Activated T-cell treated with anti-CD3 and anti-CD28 coated beads, Interleukin-2, amount 50 U/mL, for 72 hours (primary cell): ENCODE results near the gene PIEZO1. TPM values are rescaled to one million over a fixed set of nuclear protein-coding genes. Genes with fewer than 3 reads are reported as not detected.
"Not testable (repeated sequence)": the region's sequence is repeated elsewhere in the genome, so short reads cannot be mapped to it uniquely, and the experiment has no call there.

ENCODE experiments used
- ATAC-seq, 2 donors: fragments of 150-1000 bp; cut with Tn5 transposase; replicated peaks in 1 of 2; 2 replicates each; pipeline ENCODE4 v1.10.0; 2021; ENCODE audit warnings: moderate library complexity in 2 of 2, mild to moderate bottlenecking in 1 of 2
- DNase-seq, 2 donors: peaks; one replicate each; pipeline ENCODE4 v3.0.0; 2021 to 2022; ENCODE audit warnings: mixed read lengths in 1 of 2
- H3K27ac Mint-ChIP-seq: one replicate; pipeline ENCODE4 v1.8.0; 2022; ENCODE audit warnings: mild to moderate bottlenecking, moderate library complexity, mixed read lengths
- H3K27me3 Mint-ChIP-seq: one replicate; pipeline ENCODE4 v1.8.0; 2022; ENCODE audit warnings: low read depth, mixed read lengths
- H3K36me3 Mint-ChIP-seq, 2 donors: one replicate each; pipeline ENCODE4 v1.8.0; 2022; ENCODE audit warnings: mixed read lengths in 2 of 2, mild to moderate bottlenecking in 1 of 2; ENCODE audit not compliant: insufficient read depth in 2 of 2
- H3K4me1 Mint-ChIP-seq: one replicate; pipeline ENCODE4 v1.8.0; 2022; ENCODE audit warnings: low read depth, mixed read lengths
- H3K4me3 Mint-ChIP-seq, 2 donors: one replicate each; pipeline ENCODE4 v1.8.0; 2022; ENCODE audit warnings: mild to moderate bottlenecking in 2 of 2, mixed read lengths in 2 of 2, moderate library complexity in 2 of 2
- H3K9me3 Mint-ChIP-seq, 2 donors: one replicate each; pipeline ENCODE4 v1.8.0; 2022; ENCODE audit warnings: mixed read lengths in 2 of 2
- total RNA-seq, 2 donors: library from RNA; stranded (reverse); gene quantifications; one replicate each; pipeline ENCODE4 v1.2.3, GENCODE V29; 2022

The PIEZO1 gene
- total RNA-seq, 2 donors from 2014 or later: 94.1 to 141 TPM

GRCh38 chr16:88680554-88681083 is 104.4 kb downstream of the PIEZO1 start:
- Mint-ChIP-seq H3K4me1 (peaks cover 35% of the 10 kb centered on the region), H3K27ac (no peak overlapping the region), H3K9me3 (no peaks in the 10 kb centered on the region), H3K36me3 (peaks cover 0 to 2% of the 10 kb centered on the region in 2 donors), H3K27me3 (no peaks in the 10 kb centered on the region), H3K4me3 (peak overlapping the region in 1 of 2 donors; percentile 78)
- no peak for ATAC-seq
- no peak for DNase-seq

GRCh38 chr16:88678224-88678979 is 106.6 kb downstream of the PIEZO1 start:
- Mint-ChIP-seq H3K9me3 (no peaks in the 10 kb centered on the region), H3K4me3 (no peak overlapping the region), H3K36me3 (peaks cover 0 to 2% of the 10 kb centered on the region in 2 donors), H3K27ac (no peak overlapping the region), H3K27me3 (no peaks in the 10 kb centered on the region), H3K4me1 (peaks cover 21% of the 10 kb centered on the region)
- ATAC-seq (no peak), DNase-seq (no peak)

GRCh38 chr16:88677721-88678120 is 107.3 kb downstream of the PIEZO1 start:
- DNase-seq (no peak), ATAC-seq (no peak)
- no peaks in the 10 kb centered on the region for H3K9me3 Mint-ChIP-seq
- peaks cover 0 to 2% of the 10 kb centered on the region in 2 donors for H3K36me3 Mint-ChIP-seq
- no peak overlapping the region for H3K4me3 Mint-ChIP-seq
- peaks cover 21% of the 10 kb centered on the region for H3K4me1 Mint-ChIP-seq
- H3K27ac Mint-ChIP-seq: no peak overlapping the region
- no peaks in the 10 kb centered on the region for H3K27me3 Mint-ChIP-seq

GRCh38 chr16:88676502-88677242 is 108.3 kb downstream of the PIEZO1 start:
- Mint-ChIP-seq H3K36me3 (no peaks in the 10 kb centered on the region), H3K4me3 (no peak overlapping the region), H3K27me3 (no peaks in the 10 kb centered on the region), H3K4me1 (peaks cover 10% of the 10 kb centered on the region), H3K27ac (no peak overlapping the region), H3K9me3 (no peaks in the 10 kb centered on the region)
- ATAC-seq (no peak), DNase-seq (no peak)

GRCh38 chr16:88673716-88674379 is 111.2 kb downstream of the PIEZO1 start:
- no peaks in the 10 kb centered on the region for H3K4me1 Mint-ChIP-seq
- ATAC-seq: peak in 1 of 2 donors; percentile 19
- H3K27me3 Mint-ChIP-seq: no peaks in the 10 kb centered on the region

GRCh38 chr16:88672776-88673175 is 112.2 kb downstream of the PIEZO1 start:
- H3K4me1 Mint-ChIP-seq: no peaks in the 10 kb centered on the region
- peaks cover 2 to 7% of the 10 kb centered on the region in 2 donors for H3K36me3 Mint-ChIP-seq
- H3K27me3 Mint-ChIP-seq: no peaks in the 10 kb centered on the region
- ATAC-seq: no peak
- no peak overlapping the region for H3K4me3 Mint-ChIP-seq
- no peak overlapping the region for H3K27ac Mint-ChIP-seq
- H3K9me3 Mint-ChIP-seq: no peaks in the 10 kb centered on the region
- no peak for DNase-seq

More at GRCh38 chr16:88673716-88674379, 111.2 kb downstream of the PIEZO1 start:
- Mint-ChIP-seq H3K36me3 (peaks cover 0 to 2% of the 10 kb centered on the region in 2 donors), H3K9me3 (no peaks in the 10 kb centered on the region), H3K4me3 (no peak overlapping the region), H3K27ac (no peak overlapping the region)
- no peak for DNase-seq

GRCh38 chr16:88671806-88672205 is 113.2 kb downstream of the PIEZO1 start:
- Mint-ChIP-seq H3K4me1 (peaks cover 6% of the 10 kb centered on the region), H3K36me3 (peaks cover 2 to 7% of the 10 kb centered on the region in 2 donors)

GRCh38 chr16:88669980-88670379 is 115.0 kb downstream of the PIEZO1 start:
- no peak overlapping the region for H3K27ac Mint-ChIP-seq
- H3K4me3 Mint-ChIP-seq: no peak overlapping the region
- H3K36me3 Mint-ChIP-seq: peaks cover 2 to 7% of the 10 kb centered on the region in 2 donors
- peaks cover 6% of the 10 kb centered on the region for H3K4me1 Mint-ChIP-seq
- DNase-seq (no peak), ATAC-seq (no peak)
- no peaks in the 10 kb centered on the region for H3K9me3 Mint-ChIP-seq
- no peaks in the 10 kb centered on the region for H3K27me3 Mint-ChIP-seq

More at GRCh38 chr16:88671806-88672205, 113.2 kb downstream of the PIEZO1 start:
- Mint-ChIP-seq H3K27ac (no peak overlapping the region), H3K9me3 (no peaks in the 10 kb centered on the region), H3K4me3 (no peak overlapping the region), H3K27me3 (no peaks in the 10 kb centered on the region)
- no peak for DNase-seq
- ATAC-seq: no peak

- not testable (repeated sequence) for H3K9me3 Mint-ChIP-seq, ATAC-seq, H3K4me1 Mint-ChIP-seq, H3K4me3 Mint-ChIP-seq, H3K27ac Mint-ChIP-seq, H3K27me3 Mint-ChIP-seq, H3K36me3 Mint-ChIP-seq, DNase-seq
These were observed 115.5 kb downstream of the PIEZO1 start for GRCh38 chr16:88669493-88669892.

GRCh38 chr16:88667461-88667860 is 117.6 kb downstream of the PIEZO1 start:
- Mint-ChIP-seq H3K9me3 (no peaks in the 10 kb centered on the region), H3K27me3 (no peaks in the 10 kb centered on the region), H3K36me3 (peaks cover 3 to 7% of the 10 kb centered on the region in 2 donors), H3K4me3 (no peak overlapping the region), H3K27ac (no peak overlapping the region), H3K4me1 (peaks cover 10% of the 10 kb centered on the region)
- no peak for ATAC-seq
- DNase-seq: no peak

GRCh38 chr16:88665570-88665969 is 119.5 kb downstream of the PIEZO1 start:
- Mint-ChIP-seq H3K27ac (no peak overlapping the region), H3K4me3 (no peak overlapping the region), H3K27me3 (no peaks in the 10 kb centered on the region), H3K9me3 (no peaks in the 10 kb centered on the region), H3K36me3 (peaks cover 3 to 11% of the 10 kb centered on the region in 2 donors), H3K4me1 (peaks cover 24% of the 10 kb centered on the region)
- no peak for ATAC-seq
- DNase-seq: no peak
